HS-5 (cell line): ENCODE results near the gene SLC50A1.
A peak's percentile ranks its signal among the peaks of the same experiment; 100 is the strongest.

Source experiments
- DNase-seq: peaks from one replicate; pipeline ENCODE4 v3.0.0-alpha.2; 2012; ENCODE audit warnings: low read depth

The SLC50A1 gene

GRCh38 chr1:155171836-155172731 is 36.4 kb downstream of the SLC50A1 start:
- no peak for DNase-seq

GRCh38 chr1:155172732-155173477 is 37.3 kb downstream of the SLC50A1 start, which contains the start of gene KRTCAP2:
Gene KRTCAP2 (minus strand): TSS chr1:155173304. CDS start chr1:155173224, 80 bp downstream.
- DNase-seq: peak; percentile 86

GRCh38 chr1:155173478-155174323 is 38.0 kb downstream of the SLC50A1 start, which contains the start of gene TRIM46:
Gene TRIM46 (plus strand): TSS chr1:155173849. CDS start chr1:155173967, 118 bp downstream.
- DNase-seq: peak; percentile 54

GRCh38 chr1:155174324-155175280 is 39.0 kb downstream of the SLC50A1 start:
- DNase-seq: no peak

GRCh38 chr1:155175281-155175926 is 39.8 kb downstream of the SLC50A1 start:
- DNase-seq: no peak

GRCh38 chr1:155175927-155176371 is 40.3 kb downstream of the SLC50A1 start:
- DNase-seq: no peak

GRCh38 chr1:155176544-155177071 is 41.0 kb downstream of the SLC50A1 start:
- no peak for DNase-seq

- no peak for DNase-seq
Measured at GRCh38 chr1:155177192-155177917, 41.7 kb downstream of the SLC50A1 start.

- DNase-seq: no peak
Measured at GRCh38 chr1:155177918-155178281, 42.2 kb downstream of the SLC50A1 start.

- no peak for DNase-seq
Measured at GRCh38 chr1:155178441-155179111, 42.9 kb downstream of the SLC50A1 start.

- DNase-seq: no peak
Measured at GRCh38 chr1:155179112-155180031, 43.7 kb downstream of the SLC50A1 start.

GRCh38 chr1:155181371-155182051 is 45.9 kb downstream of the SLC50A1 start:
- no peak for DNase-seq

- DNase-seq: no peak
Measured at GRCh38 chr1:155182052-155182550, 46.4 kb downstream of the SLC50A1 start.

- no peak for DNase-seq
Measured at GRCh38 chr1:155183775-155184221, 48.1 kb downstream of the SLC50A1 start.

- DNase-seq: no peak
Measured at GRCh38 chr1:155184351-155184811, 48.7 kb downstream of the SLC50A1 start.
